ENCODE results near the gene MAST4.

The MAST4 gene

DNA sequence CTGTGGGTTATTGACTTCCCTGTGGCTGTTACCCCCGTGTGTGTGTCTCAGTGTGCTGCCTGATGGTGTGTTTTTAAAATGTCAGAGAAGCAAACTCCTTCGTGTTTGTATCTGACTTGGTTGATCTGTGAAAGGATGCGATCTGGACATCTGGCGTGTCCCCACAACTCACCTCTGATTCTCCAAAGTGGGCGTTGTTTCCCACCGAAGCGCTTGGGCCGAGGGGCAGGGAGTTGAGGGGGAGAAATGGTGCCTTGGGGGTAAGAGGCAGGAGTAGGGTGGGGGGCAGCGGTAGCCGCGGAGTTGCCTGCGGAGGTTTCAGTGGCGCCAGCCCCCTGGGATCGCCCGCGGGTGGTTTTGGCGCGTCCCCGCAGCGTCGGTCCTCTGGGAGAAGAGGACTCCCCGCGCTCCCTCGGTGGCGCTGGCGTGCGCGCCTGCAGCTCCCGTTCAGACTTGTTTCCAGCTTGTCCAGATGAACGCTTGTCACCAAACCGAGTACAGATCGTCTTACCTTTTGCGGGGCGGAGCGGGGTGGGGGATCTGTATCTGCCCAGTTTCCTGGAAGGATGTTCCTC, 1.1 kb downstream of the MAST4 start:
- Histone ChIP-seq H3K4me1 (ENCODE audit: control insufficient read depth, low read length) (peaks cover 7% of the 10 kb centered on the region), H3K4me3 (ENCODE audit: low read length) (peak overlapping the region; percentile 74), H3K9me3 (ENCODE audit: control insufficient read depth, insufficient read depth, low read length) (no peaks in the 10 kb centered on the region), H3K9me2 (replicated peaks; ENCODE audit: control insufficient read depth, low read length) (no peaks in the 10 kb centered on the region), H3F3A (ENCODE audit: control insufficient read depth, insufficient read depth) (no peaks in the 10 kb centered on the region), H3K27me3 (ENCODE audit: control insufficient read depth, low read length) (peaks cover 67% of the 10 kb centered on the region), H3K79me2 (ENCODE audit: control insufficient read depth, low read length) (no peaks in the 10 kb centered on the region), H3K27ac (ENCODE audit: low read depth, low read length) (no peak overlapping the region), H3K4me2 (ENCODE audit: low read length) (peak overlapping the region; percentile 73), H4K20me1 (ENCODE audit: control insufficient read depth, insufficient read depth, low read depth, low read length) (no peaks in the 10 kb centered on the region), H3K36me3 (ENCODE audit: control insufficient read depth, low read length) (no peaks in the 10 kb centered on the region)
- no peak for TF ChIP-seq EZH2phosphoT487 (IDR thresholded peaks at IDR 0.05; ENCODE audit: borderline replicate concordance, low read length)
- TF ChIP-seq, protein P1, sequence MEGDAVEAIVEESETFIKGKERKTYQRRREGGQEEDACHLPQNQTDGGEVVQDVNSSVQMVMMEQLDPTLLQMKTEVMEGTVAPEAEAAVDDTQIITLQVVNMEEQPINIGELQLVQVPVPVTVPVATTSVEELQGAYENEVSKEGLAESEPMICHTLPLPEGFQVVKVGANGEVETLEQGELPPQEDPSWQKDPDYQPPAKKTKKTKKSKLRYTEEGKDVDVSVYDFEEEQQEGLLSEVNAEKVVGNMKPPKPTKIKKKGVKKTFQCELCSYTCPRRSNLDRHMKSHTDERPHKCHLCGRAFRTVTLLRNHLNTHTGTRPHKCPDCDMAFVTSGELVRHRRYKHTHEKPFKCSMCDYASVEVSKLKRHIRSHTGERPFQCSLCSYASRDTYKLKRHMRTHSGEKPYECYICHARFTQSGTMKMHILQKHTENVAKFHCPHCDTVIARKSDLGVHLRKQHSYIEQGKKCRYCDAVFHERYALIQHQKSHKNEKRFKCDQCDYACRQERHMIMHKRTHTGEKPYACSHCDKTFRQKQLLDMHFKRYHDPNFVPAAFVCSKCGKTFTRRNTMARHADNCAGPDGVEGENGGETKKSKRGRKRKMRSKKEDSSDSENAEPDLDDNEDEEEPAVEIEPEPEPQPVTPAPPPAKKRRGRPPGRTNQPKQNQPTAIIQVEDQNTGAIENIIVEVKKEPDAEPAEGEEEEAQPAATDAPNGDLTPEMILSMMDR (IDR thresholded peaks at IDR 0.05; ENCODE audit: low read depth, low read length, poor library complexity, severe bottlenecking): no peak

DNA sequence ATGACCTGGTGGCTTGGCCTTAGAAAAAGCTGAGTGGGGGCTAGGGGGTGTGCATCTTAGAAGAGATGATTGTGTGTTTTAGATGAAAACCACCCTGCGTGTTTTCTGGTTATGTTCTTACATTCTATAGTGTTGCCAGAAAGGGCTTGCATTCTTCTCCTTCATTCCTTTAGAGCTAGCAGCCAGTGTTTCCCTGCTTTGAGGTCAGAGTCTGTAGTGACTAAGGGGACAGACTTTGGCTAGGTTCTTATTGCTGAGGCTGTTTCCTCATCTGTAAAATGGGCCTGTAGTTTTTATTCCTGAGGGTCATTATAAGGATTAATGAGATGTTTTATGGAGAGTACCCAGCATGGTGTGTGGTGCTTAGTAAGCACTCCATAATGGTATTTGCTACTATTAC, 6.4 kb downstream of the MAST4 start:
- no peaks in the 10 kb centered on the region for H3K79me2 ChIP-seq (ENCODE audit: control insufficient read depth, low read length)
- H3K9me2 ChIP-seq (replicated peaks; ENCODE audit: control insufficient read depth, low read length): no peaks in the 10 kb centered on the region
- H3K27me3 ChIP-seq (ENCODE audit: control insufficient read depth, low read length): peaks cover 41% of the 10 kb centered on the region
- H3F3A ChIP-seq (ENCODE audit: control insufficient read depth, insufficient read depth): no peaks in the 10 kb centered on the region
- no peaks in the 10 kb centered on the region for H3K4me1 ChIP-seq (ENCODE audit: control insufficient read depth, low read length)
- no peak overlapping the region for H3K27ac ChIP-seq (ENCODE audit: low read depth, low read length)
- TF ChIP-seq EZH2phosphoT487 (IDR thresholded peaks at IDR 0.05; ENCODE audit: borderline replicate concordance, low read length): no peak
- TF ChIP-seq, protein P1 (IDR thresholded peaks at IDR 0.05; ENCODE audit: low read depth, low read length, poor library complexity, severe bottlenecking): no peak
- H3K9me3 ChIP-seq (ENCODE audit: control insufficient read depth, insufficient read depth, low read length): no peaks in the 10 kb centered on the region
- no peak overlapping the region for H3K4me3 ChIP-seq (ENCODE audit: low read length)
- no peaks in the 10 kb centered on the region for H4K20me1 ChIP-seq (ENCODE audit: control insufficient read depth, insufficient read depth, low read depth, low read length)
- H3K36me3 ChIP-seq (ENCODE audit: control insufficient read depth, low read length): no peaks in the 10 kb centered on the region
- no peak overlapping the region for H3K4me2 ChIP-seq (ENCODE audit: low read length)

GRCh38 chr5:66603164-66603563, 7.0 kb downstream of the MAST4 start:
- Histone ChIP-seq H3K79me2 (ENCODE audit: control insufficient read depth, low read length) (no peaks in the 10 kb centered on the region), H3K4me3 (ENCODE audit: low read length) (no peak overlapping the region), H3F3A (ENCODE audit: control insufficient read depth, insufficient read depth) (no peaks in the 10 kb centered on the region), H4K20me1 (ENCODE audit: control insufficient read depth, insufficient read depth, low read depth, low read length) (no peaks in the 10 kb centered on the region), H3K4me1 (ENCODE audit: control insufficient read depth, low read length) (no peaks in the 10 kb centered on the region), H3K9me3 (ENCODE audit: control insufficient read depth, insufficient read depth, low read length) (no peaks in the 10 kb centered on the region), H3K27me3 (ENCODE audit: control insufficient read depth, low read length) (peaks cover 36% of the 10 kb centered on the region), H3K9me2 (replicated peaks; ENCODE audit: control insufficient read depth, low read length) (no peaks in the 10 kb centered on the region), H3K27ac (ENCODE audit: low read depth, low read length) (no peak overlapping the region), H3K36me3 (ENCODE audit: control insufficient read depth, low read length) (no peaks in the 10 kb centered on the region), H3K4me2 (ENCODE audit: low read length) (no peak overlapping the region)
- TF ChIP-seq EZH2phosphoT487 (IDR thresholded peaks at IDR 0.05; ENCODE audit: borderline replicate concordance, low read length): no peak
- TF ChIP-seq, protein P1 (IDR thresholded peaks at IDR 0.05; ENCODE audit: low read depth, low read length, poor library complexity, severe bottlenecking): no peak

Measured in DOHH2 (cell line).